Stimulated activated CD8-positive, alpha-beta memory T cell treated with anti-CD3 and anti-CD28 coated beads, Interleukin-2, amount 100 ng/mL, for 48 hours (primary cell): Measurements from ENCODE around the gene MAPK11.

Source experiments
- DNase-seq, 2 donors: peaks; one replicate each; pipeline ENCODE4 v3.0.0-alpha.2; 2020; ENCODE audit warnings: low read depth in 2 of 2

The MAPK11 gene

DNA sequence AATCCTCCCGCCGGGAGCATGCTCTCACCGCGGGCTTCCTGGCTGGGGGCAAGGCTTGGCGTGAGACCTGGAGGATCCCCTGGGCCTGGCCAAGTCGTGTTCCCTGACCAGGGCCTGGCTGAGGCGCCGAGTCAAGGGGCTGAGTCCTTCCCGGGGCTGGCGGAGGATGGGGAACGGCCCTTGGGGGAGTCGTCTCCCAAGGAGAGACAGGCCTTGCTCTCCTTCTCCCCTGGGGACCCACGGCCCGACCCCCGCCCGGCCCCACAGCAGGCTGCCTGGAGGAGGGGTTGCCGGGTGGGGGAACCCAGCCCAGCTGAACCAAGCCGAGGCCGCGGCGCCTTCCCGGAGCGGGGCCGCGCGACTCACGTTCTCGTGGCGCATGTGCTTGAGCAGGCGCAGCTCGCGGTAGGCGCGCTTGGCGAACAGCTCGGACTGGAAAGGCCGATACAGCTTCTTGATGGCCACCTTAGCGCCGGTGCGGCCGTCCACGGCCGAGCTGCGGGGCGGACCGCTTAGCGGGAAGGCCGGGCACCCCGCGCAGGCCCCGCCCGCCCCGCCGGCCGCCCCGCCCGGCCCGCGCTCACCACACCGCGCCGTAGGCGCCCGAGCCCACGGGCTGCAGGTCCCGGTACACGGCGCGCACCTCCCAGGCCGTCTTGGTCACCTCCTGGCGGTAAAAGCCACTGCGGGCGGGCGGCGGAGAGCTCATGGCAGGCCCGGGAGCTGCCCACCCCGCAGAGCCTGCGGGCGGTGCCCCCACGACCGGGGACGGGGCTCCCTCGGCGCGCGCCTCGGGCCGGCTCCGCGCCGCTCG lies 9.2 kb downstream of the MAPK11 start:
- no peak for DNase-seq

DNA sequence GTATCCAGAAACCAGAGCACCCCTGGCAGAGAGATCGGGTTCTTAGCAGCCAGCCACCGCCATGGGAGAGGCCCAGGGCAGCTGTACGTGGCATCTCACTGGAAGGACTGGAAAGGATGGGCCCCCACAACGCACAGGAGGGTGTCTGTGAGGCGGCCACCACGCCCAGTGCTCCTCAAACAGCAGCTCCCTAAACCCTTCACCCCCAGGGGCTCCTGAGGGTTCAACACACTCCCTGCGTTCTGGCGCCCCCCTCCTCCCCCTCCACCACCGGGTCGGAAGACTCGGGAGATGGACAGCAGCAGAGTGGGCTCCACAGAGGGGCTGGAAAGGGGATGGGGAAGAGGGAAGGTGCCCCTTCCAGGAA lies 9.8 kb downstream of the MAPK11 start:
- no peak for DNase-seq

DNA sequence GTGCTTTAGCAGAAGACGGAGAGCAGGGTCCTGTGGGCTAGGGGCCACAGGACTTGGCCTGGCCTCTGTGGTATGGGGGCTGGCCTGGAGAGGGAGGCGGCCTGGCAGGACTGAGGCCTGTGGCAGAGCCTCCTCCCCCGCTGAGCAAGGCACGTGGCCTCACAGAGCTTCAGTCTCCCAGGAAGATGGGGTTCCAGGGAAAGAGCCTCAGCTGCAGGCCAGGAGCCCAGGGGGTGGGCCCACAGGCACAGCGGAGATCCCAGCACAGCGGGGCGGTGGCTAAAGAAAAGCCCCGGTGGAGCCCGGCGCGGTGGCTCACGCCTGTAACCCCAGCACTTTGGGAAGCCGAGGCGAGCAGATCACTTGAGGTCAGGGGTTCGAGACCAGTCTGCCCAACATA lies 10.9 kb downstream of the MAPK11 start:
- no peak for DNase-seq

DNA sequence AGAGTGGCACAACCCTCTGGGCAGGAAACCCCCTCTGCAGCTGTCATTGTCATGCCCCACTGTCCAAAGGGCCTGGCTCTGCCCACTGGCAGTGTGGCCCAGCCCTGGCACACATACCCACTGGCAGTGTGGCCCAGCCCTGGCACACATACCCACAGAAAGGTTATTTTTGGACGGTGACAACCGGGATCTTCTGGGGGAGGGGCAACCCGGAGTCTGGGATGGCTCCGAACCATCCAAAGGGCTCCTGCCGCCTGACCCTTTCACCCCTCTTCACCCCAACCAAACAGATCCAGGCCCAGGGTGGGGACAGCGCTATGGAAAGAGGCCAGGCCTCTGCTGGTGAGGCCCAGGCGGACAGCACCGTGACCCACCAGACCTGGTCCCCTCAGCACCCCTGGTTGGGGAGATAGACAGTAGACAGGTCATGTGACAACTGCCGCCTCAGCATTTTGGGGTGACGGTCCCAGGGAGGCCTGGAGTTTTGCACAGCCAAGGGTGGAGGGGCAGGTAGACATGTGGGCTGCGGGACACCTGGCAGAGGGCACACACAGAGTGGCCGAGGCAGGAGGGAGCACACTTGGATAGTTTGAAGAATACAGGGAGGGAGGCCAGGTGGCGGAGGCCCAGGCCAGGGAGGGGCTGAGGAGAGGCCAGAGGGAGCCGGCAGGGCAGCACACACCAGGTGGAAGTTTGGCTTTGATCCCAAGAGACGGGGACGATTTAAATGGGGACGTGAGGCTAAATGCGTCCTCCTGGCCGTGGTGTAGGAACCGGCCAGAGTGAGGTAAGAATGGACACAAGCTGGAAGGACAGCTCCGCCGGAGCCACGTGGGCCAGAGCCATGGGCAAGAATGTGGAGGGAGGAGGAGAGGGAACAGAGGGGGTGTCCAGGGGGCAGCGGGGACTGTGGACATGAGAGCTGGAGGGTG lies 11.6 kb downstream of the MAPK11 start:
- DNase-seq: no peak

DNA sequence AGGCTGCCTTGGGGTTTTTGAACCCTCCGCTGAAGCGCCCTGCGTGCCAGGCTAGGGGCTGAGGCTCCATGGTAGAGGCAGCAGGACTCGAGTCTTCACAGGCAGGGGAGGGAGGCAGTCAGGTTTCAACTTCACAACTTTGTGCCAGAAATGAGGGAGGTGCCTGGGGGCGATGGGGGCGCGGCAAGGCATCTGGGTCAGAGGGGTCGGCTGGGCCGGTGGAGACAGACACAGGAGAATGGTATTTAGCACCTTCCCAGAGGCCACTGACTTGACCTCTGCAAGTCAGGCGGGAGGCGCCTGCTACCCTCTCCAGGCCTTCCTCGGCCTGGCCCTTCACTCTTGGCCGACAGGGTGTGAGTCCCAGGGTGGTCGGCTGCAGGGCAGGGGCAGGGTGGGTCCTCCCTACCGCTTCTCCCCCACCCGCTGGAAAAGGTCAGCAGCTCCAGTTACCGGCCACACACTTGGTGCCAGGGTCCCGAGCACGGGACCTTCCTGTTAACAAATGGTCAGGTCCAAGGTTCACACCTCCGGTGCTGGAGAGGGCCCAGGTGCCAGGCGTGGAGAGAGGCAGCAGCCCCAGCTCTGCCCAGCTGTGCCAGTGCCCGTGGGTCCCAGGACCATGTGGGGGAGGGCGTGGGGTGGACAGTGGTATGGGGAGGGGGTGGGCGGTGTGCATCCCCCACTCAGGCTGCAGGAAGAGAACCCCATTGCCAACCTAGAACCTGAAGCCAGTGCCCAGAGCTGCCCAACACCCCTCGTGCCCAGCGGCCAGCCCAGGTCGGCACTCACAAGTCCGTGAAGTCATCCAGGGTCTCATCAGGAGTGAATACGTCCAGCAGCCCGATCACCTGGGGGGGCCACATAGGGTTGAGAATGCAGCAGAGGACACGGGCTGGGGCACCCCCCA lies 12.5 kb downstream of the MAPK11 start:
- DNase-seq: no peak

DNA sequence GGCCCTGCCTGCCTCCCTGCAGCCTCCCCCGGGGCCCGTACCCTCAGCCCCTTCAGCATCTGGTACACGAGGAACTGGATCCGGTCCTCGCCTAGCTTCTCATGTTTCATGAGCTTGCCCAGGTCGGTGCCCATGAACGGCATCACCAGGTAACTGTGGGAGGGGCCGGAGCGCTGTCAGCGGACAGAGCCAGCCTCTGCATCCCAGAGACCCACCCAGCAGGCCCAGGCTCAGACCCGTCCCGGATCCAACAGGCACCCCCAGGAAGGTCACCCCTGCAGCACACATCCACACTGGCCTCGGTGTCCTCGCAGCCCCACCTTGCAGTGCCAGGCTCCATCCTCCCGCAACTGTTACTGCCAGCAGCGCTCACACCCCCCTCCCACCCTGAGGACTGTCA lies 13.1 kb downstream of the MAPK11 start:
- DNase-seq: no peak

DNA sequence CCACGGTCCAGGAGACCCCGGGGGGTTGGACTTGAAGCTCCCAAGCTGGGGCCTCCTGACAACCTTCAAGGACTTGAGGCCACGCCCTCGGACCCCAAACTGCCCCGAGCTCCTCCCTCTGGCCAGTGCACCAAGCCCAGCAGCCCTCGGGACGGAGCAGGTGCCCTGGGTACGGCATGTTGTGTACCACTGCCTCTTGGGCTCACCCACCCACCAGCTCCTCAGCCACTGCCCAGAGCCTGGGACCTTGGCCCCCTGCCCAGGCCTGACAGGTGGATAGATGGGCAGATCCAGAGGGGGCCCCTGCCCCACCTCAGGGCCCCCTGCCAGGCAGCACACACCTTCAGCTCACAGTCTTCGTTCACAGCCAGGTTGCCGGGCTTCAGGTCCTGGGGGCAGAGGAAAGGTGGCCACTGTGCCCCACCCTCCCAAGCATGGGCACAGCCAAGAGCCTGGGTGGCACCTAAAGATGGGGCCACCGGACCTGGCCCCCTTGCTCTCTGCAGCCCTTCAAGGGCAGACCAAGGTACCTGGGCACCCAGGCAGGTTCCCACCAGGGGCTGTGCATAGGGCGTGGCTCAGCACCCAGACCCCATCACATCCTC lies 13.8 kb downstream of the MAPK11 start:
- DNase-seq: no peak

DNA sequence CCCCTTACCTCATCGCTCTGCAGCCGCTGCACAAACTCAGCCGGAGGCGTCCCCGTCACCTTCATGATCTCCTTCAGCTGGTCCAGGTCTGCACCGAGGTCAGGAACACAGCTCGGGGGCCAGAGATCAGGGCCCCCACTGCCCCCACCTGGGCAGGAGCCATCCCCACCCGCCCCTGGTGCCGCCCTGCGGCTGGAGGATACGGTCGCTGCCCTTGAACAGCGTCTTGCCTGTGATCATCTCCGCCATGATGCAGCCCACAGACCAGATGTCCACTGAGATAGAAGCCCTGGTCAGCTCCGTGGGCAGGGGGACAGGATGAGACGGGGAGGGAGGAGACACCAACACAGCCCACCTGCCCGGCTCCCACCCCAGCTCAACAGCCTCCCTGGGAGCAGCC lies 14.6 kb downstream of the MAPK11 start:
- no peak for DNase-seq

DNA sequence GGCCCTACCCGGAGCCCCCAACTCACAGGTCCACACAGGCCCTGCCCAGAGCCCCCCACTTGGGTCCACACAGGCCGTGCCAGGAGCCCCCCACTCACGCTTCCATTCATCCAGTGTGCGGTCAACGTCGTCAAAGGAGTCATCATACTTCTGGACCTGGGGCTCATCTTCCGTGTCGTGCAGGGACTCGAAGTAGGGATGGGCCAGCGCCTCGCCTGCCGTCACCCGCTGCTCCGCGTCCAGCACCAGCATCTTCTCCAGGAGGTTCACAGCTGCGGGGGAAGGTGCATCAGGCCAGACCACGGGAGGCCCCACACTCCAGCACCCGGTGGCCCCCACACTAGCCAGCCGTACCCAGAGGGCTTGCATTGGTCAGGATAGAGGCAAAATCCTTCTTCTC lies 15.1 kb downstream of the MAPK11 start:
- DNase-seq: no peak

DNA sequence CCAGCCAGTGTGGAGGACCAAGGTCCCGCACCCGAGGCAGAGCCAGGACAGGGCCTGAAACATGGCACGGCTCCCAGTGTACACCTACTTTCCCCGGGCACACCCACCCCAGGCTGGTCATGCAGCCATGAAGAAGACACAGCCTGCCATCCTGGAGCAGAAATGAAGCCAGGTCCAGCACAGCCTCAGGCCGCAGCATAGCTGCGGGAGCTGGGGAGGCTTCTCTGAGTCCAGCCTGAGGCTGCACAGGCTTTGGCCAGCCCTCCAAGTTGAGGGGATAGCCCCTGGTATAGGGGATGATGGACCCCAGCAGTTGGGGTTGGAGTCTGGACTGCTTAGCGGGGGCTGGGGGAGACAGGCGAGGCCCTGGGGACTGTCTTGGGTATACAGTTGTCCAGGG lies 16.2 kb downstream of the MAPK11 start:
- DNase-seq: no peak

DNA sequence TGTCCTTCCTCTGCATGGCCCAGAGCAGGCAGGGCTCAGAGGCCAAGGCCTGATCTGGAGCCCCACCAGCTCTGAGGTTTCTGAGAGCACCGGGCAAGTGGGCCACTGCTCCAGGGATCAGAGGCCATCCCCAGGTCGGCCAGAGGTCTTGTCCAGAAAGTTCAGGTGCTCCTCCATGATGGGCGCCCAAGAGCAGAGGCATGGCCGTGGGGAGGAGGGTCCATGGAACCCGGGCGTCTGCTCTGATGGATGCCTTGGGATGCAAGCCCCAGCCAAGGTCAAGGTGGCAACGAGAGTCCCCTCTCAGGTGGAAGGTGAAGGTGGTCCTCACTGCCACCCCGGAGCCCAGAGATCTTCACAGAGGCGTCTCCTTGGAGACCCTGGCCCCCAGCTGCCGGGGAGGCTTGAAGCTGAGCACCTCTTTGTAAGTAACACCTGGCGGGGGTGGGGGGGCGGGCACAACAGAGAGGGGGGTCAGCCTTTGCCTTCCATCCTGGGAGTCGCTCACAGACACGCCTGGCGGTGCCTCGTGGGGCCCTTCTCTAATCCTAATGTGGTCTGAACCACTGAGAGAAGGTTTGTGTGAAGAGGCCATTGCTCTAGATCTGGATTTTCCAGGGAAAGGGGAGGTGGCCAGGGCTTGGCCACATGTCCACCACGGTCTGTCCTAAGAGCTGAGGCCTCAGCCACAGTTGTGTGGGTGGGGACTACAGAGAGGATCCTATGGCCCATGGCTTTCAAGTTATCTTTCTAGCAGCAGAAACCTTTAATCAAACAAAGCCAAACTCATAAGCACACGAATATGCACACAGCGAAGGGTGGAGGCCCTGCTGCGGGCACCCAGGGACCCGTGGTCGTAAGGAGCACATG lies 16.9 kb downstream of the MAPK11 start:
- DNase-seq: no peak

DNA sequence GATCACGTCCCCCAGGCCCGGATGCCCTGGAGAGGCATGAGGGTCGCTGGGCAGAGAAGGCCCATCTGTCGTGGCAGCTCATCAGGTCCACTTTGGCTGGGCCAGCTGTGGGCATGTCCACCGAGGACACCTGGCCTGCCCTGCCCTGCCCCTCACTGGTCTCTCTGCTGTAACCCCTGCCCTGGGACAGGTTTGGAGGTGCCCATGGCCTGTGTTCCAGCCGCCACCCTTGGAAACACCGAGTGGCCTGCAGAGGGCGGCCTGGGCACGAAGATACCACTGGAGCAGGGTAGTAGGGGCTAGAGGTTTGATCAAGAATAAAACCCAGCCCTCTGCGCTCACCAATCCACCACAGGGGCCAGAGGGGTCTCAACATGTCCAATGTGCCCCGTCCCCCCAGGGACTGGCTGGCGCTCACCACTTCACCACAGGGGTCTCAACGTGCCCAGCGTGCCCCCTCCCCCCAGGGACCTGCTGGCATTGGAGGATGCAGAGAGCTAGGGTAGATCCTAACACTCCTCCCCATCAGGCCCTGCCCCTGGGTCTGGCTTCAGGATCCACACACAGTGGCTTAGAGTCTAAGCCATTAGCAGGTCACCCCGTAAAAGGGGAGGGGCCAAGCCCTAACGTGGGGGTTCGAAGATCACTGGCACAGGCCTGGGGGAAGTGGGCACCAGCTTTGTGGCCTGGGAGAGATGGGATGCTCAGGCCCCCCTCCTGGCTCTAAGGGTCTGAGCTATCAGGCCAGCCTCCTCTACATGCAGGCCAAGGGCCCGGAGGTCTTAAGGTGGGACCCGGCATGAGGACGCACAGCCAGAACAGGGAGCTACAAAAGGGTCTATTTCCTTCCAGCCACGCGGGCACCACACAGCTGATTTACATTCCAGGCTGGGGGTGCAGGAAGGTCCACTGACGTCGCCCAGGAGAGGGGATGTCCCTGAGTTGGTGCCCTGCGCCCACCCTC lies 17.8 kb downstream of the MAPK11 start:
- peak; percentile 54 to 55 for DNase-seq

DNA sequence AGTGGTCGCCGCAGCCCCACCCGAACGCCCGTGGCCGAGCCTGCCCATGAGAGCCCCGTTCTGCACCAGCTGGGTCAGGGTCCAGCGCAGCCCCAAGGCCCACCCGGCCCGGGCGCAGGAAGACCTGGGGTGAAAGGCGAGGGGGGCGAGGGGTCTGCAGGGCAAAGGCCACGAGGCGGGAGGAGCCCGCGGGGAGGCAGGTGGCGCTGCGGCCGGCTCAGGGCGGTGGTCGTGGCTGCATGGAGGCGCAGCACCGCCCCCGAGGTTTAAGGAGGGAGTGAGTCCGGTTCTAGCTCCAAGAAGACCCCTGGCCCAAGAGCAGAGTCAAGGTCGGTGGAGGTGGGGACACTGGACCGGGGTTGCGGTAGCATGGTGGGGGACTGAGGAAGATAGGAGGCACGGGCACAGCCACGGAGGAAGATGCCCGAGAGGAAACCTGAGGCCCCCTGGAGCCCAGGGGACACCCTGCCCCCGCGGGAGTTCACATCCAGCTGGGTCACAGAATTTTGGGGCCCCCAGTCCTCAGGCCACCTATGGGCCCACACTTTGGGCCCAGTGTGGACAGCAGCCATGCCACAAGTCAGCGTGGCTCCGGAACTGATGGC lies 18.6 kb downstream of the MAPK11 start:
- DNase-seq: no peak

DNA sequence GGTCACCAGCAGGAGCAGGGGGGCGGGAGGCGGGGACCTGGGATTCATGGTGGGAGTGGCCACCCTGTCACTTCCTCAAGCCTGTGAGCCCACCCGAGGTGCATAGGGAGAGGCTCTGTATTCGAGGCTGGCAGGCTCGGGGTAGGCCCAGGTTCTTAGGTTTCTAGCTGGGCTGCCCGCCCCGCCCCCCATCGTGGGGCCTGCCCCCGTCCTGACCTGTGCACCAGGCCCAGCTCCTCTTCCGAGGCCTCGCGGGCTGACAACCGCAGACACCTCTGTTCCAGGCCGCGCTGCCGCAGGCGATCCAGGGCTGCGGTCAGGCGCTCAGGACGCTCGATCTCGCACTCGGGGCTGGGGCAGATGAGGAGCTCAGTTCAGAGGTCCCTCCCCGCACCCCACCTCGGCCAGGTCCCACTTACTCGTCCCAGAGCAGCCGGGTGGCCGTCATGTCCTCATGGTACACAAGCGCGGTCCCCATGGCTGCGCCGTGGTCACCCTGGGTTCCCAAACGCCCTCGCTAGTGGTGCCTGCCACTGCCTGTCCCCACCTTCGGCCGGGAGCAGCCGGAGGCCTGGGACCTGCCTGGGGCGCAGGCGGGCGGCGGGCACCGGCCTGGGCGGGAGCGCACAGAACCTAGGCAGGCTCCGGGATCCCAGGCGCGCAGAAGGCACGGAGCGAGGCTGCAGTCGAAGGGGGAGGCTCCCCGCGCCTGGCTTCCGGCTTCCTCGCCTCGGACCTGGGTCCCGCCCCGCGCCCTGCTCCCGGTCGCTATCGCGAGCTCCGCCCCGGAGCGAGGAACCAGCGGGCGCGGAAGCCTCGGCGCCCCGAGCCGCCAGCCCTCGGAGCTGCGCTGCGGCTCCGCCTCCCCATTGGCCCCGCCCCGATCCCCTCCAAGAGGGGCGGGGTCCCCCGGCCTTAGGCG lies 19.4 kb downstream of the MAPK11 start, which contains the start of gene HDAC10:
Gene HDAC10, minus strand, starts transcription at position 711 of the 922 bp plus-strand sequence. Its CDS starts 233 bp downstream, at position 478.
- peak; percentile 79 to 81 for DNase-seq

DNA sequence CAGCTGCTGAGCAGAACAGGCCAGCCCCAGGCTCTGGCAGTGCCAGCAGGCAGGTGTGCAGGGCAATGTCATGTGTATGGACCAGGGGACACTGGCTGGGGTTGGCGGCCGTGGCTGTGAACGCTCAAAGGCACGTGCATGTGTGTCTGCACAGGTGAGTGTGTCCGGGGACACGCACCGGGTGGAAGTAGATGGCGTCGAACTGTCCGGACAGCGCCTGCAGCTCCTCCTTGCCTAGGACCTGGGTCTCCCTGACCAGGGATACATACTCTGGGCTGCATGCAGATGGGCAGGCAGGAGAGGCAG lies 20.0 kb downstream of the MAPK11 start:
- DNase-seq: no peak

DNA sequence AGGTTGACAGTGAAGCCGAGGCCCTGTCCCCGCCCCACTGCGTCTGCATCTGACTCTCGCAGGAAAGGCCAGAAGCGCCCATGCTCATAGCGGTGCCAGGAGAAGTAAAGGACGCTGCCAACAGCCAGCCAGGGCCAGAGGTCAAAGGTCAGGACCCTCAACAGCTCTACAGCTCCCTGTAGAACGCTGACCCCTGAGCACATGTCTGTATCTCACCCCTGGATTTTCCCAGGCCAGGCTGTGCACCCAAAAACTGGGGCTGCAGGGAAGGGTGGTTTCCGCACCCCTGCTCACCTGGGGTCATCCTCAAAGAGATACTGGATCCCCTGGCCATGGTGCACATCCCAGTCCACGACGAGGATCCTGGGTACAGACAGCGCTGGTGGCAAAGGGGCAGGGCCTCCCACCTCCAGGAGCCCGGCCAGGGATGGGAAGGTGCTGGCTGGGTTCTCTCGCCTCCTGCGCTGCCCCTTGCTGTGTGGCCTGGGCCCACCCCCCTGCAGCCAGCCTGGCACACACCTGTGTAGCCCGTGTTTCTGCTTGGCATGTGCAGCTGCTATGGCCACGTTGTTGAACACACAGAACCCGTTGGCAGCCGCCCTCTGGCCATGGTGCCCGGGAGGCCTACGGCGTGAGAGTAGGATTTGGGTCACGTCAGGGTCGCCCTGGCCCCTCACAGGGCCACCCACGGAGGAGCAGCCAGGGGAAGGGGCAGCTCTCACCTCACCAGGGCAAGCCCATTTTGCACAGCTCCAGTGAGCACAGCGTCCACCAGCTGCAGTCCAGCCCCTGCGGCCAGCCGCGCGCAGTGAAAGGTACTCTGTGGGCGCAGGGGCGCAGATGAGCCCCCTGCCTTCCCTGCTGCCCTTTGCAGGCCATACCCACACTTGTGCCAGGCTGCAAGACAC lies 20.6 kb downstream of the MAPK11 start:
- DNase-seq: no peak
